Measurements from ENCODE around the gene TMPRSS6. TPM values are rescaled to one million over a fixed set of nuclear protein-coding genes. Genes with fewer than 3 reads are reported as not detected.

The TMPRSS6 gene
- total RNA-seq, 1 donor from 2014 or later, result 2.1 TPM

GRCh38 chr22:37148031-37148651 is 38.6 kb upstream of the TMPRSS6 start:
- ATAC-seq (no peak), DNase-seq (no peak)
- intact Hi-C loops (cut with DNase I), result no loop called here
- Histone ChIP-seq H3K4me3 (peak overlapping the region; percentile 34), H3K36me3 (no peaks in the 10 kb centered on the region), H3K27ac (no peak overlapping the region), H3K9me3 (no peaks in the 10 kb centered on the region), H3K27me3 (peaks cover 8% of the 10 kb centered on the region), H3K4me1 (no peaks in the 10 kb centered on the region)
- TF ChIP-seq, protein P1, sequence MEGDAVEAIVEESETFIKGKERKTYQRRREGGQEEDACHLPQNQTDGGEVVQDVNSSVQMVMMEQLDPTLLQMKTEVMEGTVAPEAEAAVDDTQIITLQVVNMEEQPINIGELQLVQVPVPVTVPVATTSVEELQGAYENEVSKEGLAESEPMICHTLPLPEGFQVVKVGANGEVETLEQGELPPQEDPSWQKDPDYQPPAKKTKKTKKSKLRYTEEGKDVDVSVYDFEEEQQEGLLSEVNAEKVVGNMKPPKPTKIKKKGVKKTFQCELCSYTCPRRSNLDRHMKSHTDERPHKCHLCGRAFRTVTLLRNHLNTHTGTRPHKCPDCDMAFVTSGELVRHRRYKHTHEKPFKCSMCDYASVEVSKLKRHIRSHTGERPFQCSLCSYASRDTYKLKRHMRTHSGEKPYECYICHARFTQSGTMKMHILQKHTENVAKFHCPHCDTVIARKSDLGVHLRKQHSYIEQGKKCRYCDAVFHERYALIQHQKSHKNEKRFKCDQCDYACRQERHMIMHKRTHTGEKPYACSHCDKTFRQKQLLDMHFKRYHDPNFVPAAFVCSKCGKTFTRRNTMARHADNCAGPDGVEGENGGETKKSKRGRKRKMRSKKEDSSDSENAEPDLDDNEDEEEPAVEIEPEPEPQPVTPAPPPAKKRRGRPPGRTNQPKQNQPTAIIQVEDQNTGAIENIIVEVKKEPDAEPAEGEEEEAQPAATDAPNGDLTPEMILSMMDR (IDR thresholded peaks at IDR 0.05), result no peak

DNA sequence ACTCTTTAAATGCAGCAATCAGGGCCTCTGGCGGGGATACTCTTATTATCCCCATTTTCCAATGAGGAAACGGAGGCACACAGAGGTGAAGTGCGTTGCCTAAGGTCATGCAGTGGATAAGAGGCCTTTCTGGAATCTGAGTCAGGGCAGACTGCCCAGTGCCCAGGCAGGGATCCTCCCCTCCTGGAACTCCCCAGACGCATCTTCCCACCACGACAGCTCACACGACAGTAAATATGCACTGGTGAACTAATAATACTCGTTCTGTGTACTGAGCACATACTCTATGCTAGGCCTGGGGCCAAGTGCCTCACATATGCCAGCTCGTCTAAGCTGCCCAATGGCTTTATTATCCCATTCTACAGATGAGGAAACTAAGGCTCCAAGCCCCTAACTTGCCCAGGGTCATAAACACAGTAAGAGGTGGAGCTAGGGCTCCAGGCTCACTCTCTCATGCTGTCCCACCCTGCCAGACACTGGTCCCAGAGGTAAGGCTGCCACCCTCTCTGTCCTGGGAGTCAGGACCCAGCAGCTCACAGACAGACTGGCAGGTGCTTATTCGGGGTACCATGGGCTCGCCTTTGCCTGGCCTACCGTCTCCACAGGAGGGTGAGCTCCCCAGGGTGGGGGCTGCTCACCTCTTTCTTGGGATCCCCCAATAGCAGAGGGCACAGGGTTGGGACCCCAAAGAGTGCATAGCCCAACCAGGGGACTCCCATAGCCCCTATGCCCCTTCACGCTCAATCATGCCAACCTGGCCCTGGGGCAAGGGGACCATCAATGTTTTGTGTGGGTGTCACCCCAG is 37.9 kb upstream of the TMPRSS6 start:
- Histone ChIP-seq H3K9me3 (no peaks in the 10 kb centered on the region), H3K27me3 (peaks cover 8% of the 10 kb centered on the region), H3K27ac (no peak overlapping the region), H3K36me3 (no peaks in the 10 kb centered on the region), H3K4me3 (peak overlapping the region; percentile 34), H3K4me1 (no peaks in the 10 kb centered on the region)
- DNase-seq (no peak), ATAC-seq (no peak)
- TF ChIP-seq, protein P1 (IDR thresholded peaks at IDR 0.05), result no peak
- intact Hi-C loops (cut with DNase I), result no loop called here

- Histone ChIP-seq H3K4me3 (peak overlapping the region; percentile 3), H3K9me3 (no peaks in the 10 kb centered on the region), H3K27ac (no peak overlapping the region), H3K36me3 (no peaks in the 10 kb centered on the region), H3K27me3 (peaks cover 8% of the 10 kb centered on the region), H3K4me1 (no peaks in the 10 kb centered on the region)
- no peak for ATAC-seq
- no peak for DNase-seq
- TF ChIP-seq, protein P1 (IDR thresholded peaks at IDR 0.05), result no peak
- intact Hi-C loops (cut with DNase I), result no loop called here
Observed at GRCh38 chr22:37146507-37147180, 37.1 kb upstream of the TMPRSS6 start.

DNA sequence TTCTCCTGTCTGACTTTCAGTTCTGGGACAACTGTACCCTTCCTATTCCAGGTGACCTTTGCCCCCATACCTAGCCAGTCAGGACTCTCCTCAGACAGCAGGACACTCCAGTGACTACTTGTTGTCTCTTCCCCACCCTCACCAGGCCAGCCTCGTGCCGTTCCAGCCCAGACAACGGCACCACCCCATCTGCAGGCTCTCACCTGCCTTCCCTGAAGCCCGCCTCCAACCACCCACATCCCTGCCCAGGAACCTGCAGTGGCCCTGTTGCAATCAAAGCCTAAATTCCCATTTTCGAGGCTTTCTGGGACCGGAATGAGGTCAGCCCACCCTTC is 36.5 kb upstream of the TMPRSS6 start:
- Histone ChIP-seq H3K4me1 (no peaks in the 10 kb centered on the region), H3K4me3 (peak overlapping the region; percentile 3), H3K27ac (no peak overlapping the region), H3K27me3 (peaks cover 8% of the 10 kb centered on the region), H3K9me3 (no peaks in the 10 kb centered on the region), H3K36me3 (no peaks in the 10 kb centered on the region)
- no peak for DNase-seq
- TF ChIP-seq, protein P1 (IDR thresholded peaks at IDR 0.05), result no peak
- ATAC-seq, result no peak
- intact Hi-C loops (cut with DNase I), result no loop called here

- Histone ChIP-seq H3K36me3 (no peaks in the 10 kb centered on the region), H3K9me3 (no peaks in the 10 kb centered on the region), H3K27me3 (peaks cover 8% of the 10 kb centered on the region), H3K27ac (no peak overlapping the region), H3K4me1 (no peaks in the 10 kb centered on the region), H3K4me3 (peak overlapping the region; percentile 3)
- no peak for DNase-seq
- ATAC-seq, result no peak
- intact Hi-C loops (cut with DNase I), result no loop called here
- TF ChIP-seq, protein P1 (IDR thresholded peaks at IDR 0.05), result no peak
Observed at GRCh38 chr22:37145180-37146050, 35.9 kb upstream of the TMPRSS6 start.

Data from upper lobe of right lung (tissue), 1 donor.